Effector memory CD4-positive, alpha-beta T cell (primary cell): ENCODE results near the gene RFTN1.

Experiments used
- DNase-seq, 3 donors: peaks; one replicate each; pipeline ENCODE4 v3.0.0-alpha.2; 2020
- H3K27ac ChIP-seq: 2 replicates; pipeline ENCODE4 v1.7.0; 2013; ENCODE audit warnings: mild to moderate bottlenecking, low read length, moderate library complexity; ENCODE audit not compliant: insufficient read depth, poor library complexity, severe bottlenecking
- H3K27me3 ChIP-seq: replicated peaks from 2 replicates; pipeline ENCODE4 v1.7.0; 2013; ENCODE audit warnings: mild to moderate bottlenecking, low read length; ENCODE audit not compliant: insufficient read depth, control insufficient read depth, poor library complexity, severe bottlenecking
- H3K36me3 ChIP-seq: 2 replicates; pipeline ENCODE4 v1.7.0; 2013; ENCODE audit warnings: mild to moderate bottlenecking, low read length, moderate library complexity; ENCODE audit not compliant: control insufficient read depth, insufficient read depth
- H3K4me1 ChIP-seq: 2 replicates; pipeline ENCODE4 v1.7.0; 2013; ENCODE audit warnings: low read length, mild to moderate bottlenecking; ENCODE audit not compliant: control insufficient read depth, insufficient read depth, poor library complexity, severe bottlenecking
- H3K4me3 ChIP-seq: 2 replicates; pipeline ENCODE4 v1.7.0; 2013; ENCODE audit warnings: low read length, low read depth, mild to moderate bottlenecking; ENCODE audit not compliant: insufficient read depth, poor library complexity, severe bottlenecking
- H3K9me3 ChIP-seq: 2 replicates; pipeline ENCODE4 v1.7.0; 2013; ENCODE audit warnings: mild to moderate bottlenecking, low read length, moderate library complexity; ENCODE audit not compliant: control insufficient read depth

Gene RFTN1

GRCh38 chr3:16460886-16461285 is 52.6 kb downstream of the RFTN1 start:
- Histone ChIP-seq H3K4me1 (peaks cover 3% of the 10 kb centered on the region), H3K4me3 (no peak overlapping the region), H3K27ac (no peak overlapping the region), H3K9me3 (no peaks in the 10 kb centered on the region), H3K36me3 (no peaks in the 10 kb centered on the region), H3K27me3 (no peaks in the 10 kb centered on the region)
- DNase-seq = no peak

GRCh38 chr3:16460273-16460672 is 53.2 kb downstream of the RFTN1 start:
- H3K4me3 ChIP-seq = no peak overlapping the region
- H3K9me3 ChIP-seq = no peaks in the 10 kb centered on the region
- no peaks in the 10 kb centered on the region for H3K36me3 ChIP-seq
- no peak overlapping the region for H3K27ac ChIP-seq
- H3K27me3 ChIP-seq = no peaks in the 10 kb centered on the region
- H3K4me1 ChIP-seq = peaks cover 3% of the 10 kb centered on the region
- DNase-seq = no peak

GRCh38 chr3:16456784-16457415 is 56.6 kb downstream of the RFTN1 start:
- Histone ChIP-seq H3K36me3 (no peaks in the 10 kb centered on the region), H3K27me3 (no peaks in the 10 kb centered on the region), H3K9me3 (no peaks in the 10 kb centered on the region), H3K27ac (no peak overlapping the region), H3K4me1 (peaks cover 3% of the 10 kb centered on the region), H3K4me3 (no peak overlapping the region)
- no peak for DNase-seq

- no peak for DNase-seq
- no peaks in the 10 kb centered on the region for H3K36me3 ChIP-seq
- no peaks in the 10 kb centered on the region for H3K9me3 ChIP-seq
- peaks cover 3% of the 10 kb centered on the region for H3K4me1 ChIP-seq
- no peak overlapping the region for H3K27ac ChIP-seq
- no peaks in the 10 kb centered on the region for H3K27me3 ChIP-seq
- H3K4me3 ChIP-seq = no peak overlapping the region
These were observed 57.5 kb downstream of the RFTN1 start for GRCh38 chr3:16455966-16456365.

GRCh38 chr3:16455001-16455400 is 58.5 kb downstream of the RFTN1 start:
- H3K27me3 ChIP-seq = no peaks in the 10 kb centered on the region
- no peak overlapping the region for H3K27ac ChIP-seq
- H3K36me3 ChIP-seq = no peaks in the 10 kb centered on the region
- no peaks in the 10 kb centered on the region for H3K9me3 ChIP-seq
- DNase-seq = no peak
- no peak overlapping the region for H3K4me3 ChIP-seq
- peaks cover 3% of the 10 kb centered on the region for H3K4me1 ChIP-seq

GRCh38 chr3:16452261-16452660 is 61.2 kb downstream of the RFTN1 start:
- Histone ChIP-seq H3K4me1 (peaks cover 3% of the 10 kb centered on the region), H3K27ac (no peak overlapping the region), H3K4me3 (no peak overlapping the region), H3K9me3 (no peaks in the 10 kb centered on the region), H3K27me3 (no peaks in the 10 kb centered on the region), H3K36me3 (peaks cover 2% of the 10 kb centered on the region)
- DNase-seq = no peak

- Histone ChIP-seq H3K9me3 (no peaks in the 10 kb centered on the region), H3K4me1 (no peaks in the 10 kb centered on the region), H3K4me3 (no peak overlapping the region), H3K36me3 (peaks cover 9% of the 10 kb centered on the region), H3K27ac (no peak overlapping the region), H3K27me3 (no peaks in the 10 kb centered on the region)
- no peak for DNase-seq
These were observed 64.1 kb downstream of the RFTN1 start for GRCh38 chr3:16449369-16449768.

- H3K27me3 ChIP-seq = no peaks in the 10 kb centered on the region
- no peak for DNase-seq
- H3K27ac ChIP-seq = no peak overlapping the region
- H3K36me3 ChIP-seq = peaks cover 9% of the 10 kb centered on the region
- no peaks in the 10 kb centered on the region for H3K4me1 ChIP-seq
- no peak overlapping the region for H3K4me3 ChIP-seq
- H3K9me3 ChIP-seq = no peaks in the 10 kb centered on the region
These were observed 64.8 kb downstream of the RFTN1 start for GRCh38 chr3:16448639-16449070.

- H3K4me1 ChIP-seq = no peaks in the 10 kb centered on the region
- H3K36me3 ChIP-seq = peaks cover 9% of the 10 kb centered on the region
- H3K9me3 ChIP-seq = no peaks in the 10 kb centered on the region
- no peaks in the 10 kb centered on the region for H3K27me3 ChIP-seq
- no peak for DNase-seq
- H3K27ac ChIP-seq = no peak overlapping the region
- no peak overlapping the region for H3K4me3 ChIP-seq
These were observed 66.4 kb downstream of the RFTN1 start for GRCh38 chr3:16447135-16447534.

- Histone ChIP-seq H3K27me3 (no peaks in the 10 kb centered on the region), H3K9me3 (no peaks in the 10 kb centered on the region), H3K4me1 (no peaks in the 10 kb centered on the region), H3K36me3 (peaks cover 8% of the 10 kb centered on the region), H3K4me3 (no peak overlapping the region), H3K27ac (no peak overlapping the region)
- no peak for DNase-seq
These were observed 69.2 kb downstream of the RFTN1 start for GRCh38 chr3:16444344-16444743.
